ENCODE data around the gene ARHGAP4. TPM values are rescaled to one million over a fixed set of nuclear protein-coding genes. Genes with fewer than 3 reads are reported as not detected.

The ARHGAP4 gene
- total and polyA plus RNA-seq, 7 donors = 8.4 to 122 (median 17.3) TPM

GRCh38 chrX:153907456-153907855 lies 18.6 kb downstream of the ARHGAP4 start:
- intact Hi-C loops (cut with DNase I) = no loop called here

DNA sequence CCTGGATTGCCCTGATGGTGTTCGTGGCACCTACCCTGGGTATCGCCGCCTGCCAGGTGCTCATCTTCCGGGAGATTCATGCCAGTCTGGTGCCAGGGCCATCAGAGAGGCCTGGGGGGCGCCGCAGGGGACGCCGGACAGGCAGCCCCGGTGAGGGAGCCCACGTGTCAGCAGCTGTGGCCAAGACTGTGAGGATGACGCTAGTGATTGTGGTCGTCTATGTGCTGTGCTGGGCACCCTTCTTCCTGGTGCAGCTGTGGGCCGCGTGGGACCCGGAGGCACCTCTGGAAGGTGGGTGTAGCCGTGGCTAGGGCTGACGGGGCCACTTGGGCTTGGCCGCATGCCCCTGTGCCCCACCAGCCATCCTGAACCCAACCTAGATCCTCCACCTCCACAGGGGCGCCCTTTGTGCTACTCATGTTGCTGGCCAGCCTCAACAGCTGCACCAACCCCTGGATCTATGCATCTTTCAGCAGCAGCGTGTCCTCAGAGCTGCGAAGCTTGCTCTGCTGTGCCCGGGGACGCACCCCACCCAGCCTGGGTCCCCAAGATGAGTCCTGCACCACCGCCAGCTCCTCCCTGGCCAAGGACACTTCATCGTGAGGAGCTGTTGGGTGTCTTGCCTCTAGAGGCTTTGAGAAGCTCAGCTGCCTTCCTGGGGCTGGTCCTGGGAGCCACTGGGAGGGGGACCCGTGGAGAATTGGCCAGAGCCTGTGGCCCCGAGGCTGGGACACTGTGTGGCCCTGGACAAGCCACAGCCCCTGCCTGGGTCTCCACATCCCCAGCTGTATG lies 19.7 kb downstream of the ARHGAP4 start:
- TF ChIP-seq POLR2AphosphoS5 (IDR thresholded peaks at IDR 0.05) (no peak), POLR2A (IDR thresholded peaks at IDR 0.05) (no peak), EP300 (IDR thresholded peaks at IDR 0.05) (no peak), CTCF (IDR thresholded peaks at IDR 0.05) (no peak)
- intact Hi-C loops (cut with DNase I) = no loop called here
- no peaks in the 10 kb centered on the region for H3K9me3 ChIP-seq
- WGBS, 2 donors = 74 to 75% methylated on average over 27 of the region's 27 CpGs
- no peaks in the 10 kb centered on the region for H3K36me3 ChIP-seq
- no peak for DNase-seq
- H3K4me1 ChIP-seq = peaks cover 0 to 10% (median 0%) of the 10 kb centered on the region in 4 donors
- H3K4me3 ChIP-seq = no peak overlapping the region
- no peak overlapping the region for H3K27ac ChIP-seq
- peaks cover 0 to 4% (median 0%) of the 10 kb centered on the region in 3 donors for H3K27me3 ChIP-seq

More at GRCh38 chrX:153907456-153907855, 18.6 kb downstream of the ARHGAP4 start:
- TF ChIP-seq CTCF (IDR thresholded peaks at IDR 0.05) (no peak), EP300 (IDR thresholded peaks at IDR 0.05) (no peak), POLR2A (IDR thresholded peaks at IDR 0.05) (no peak), POLR2AphosphoS5 (IDR thresholded peaks at IDR 0.05) (no peak)
- H3K27me3 ChIP-seq = peaks cover 0 to 4% (median 0%) of the 10 kb centered on the region in 3 donors
- peak; percentile 62 for DNase-seq
- no peak overlapping the region for H3K4me3 ChIP-seq
- no peaks in the 10 kb centered on the region for H3K36me3 ChIP-seq
- H3K4me1 ChIP-seq = peaks cover 0 to 9% (median 0%) of the 10 kb centered on the region in 4 donors
- no peak overlapping the region for H3K27ac ChIP-seq
- 74 to 81% methylated on average over 12 of the region's 12 CpGs for WGBS, 2 donors
- no peaks in the 10 kb centered on the region for H3K9me3 ChIP-seq

DNA sequence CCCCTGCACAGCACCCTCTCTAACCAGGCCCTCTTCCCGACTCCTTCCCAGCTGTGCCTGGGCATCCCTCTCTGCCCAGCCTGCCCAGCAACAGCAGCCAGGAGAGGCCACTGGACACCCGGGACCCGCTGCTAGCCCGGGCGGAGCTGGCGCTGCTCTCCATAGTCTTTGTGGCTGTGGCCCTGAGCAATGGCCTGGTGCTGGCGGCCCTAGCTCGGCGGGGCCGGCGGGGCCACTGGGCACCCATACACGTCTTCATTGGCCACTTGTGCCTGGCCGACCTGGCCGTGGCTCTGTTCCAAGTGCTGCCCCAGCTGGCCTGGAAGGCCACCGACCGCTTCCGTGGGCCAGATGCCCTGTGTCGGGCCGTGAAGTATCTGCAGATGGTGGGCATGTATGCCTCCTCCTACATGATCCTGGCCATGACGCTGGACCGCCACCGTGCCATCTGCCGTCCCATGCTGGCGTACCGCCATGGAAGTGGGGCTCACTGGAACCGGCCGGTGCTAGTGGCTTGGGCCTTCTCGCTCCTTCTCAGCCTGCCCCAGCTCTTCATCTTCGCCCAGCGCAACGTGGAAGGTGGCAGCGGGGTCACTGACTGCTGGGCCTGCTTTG lies 20.5 kb downstream of the ARHGAP4 start:
- intact Hi-C loops (cut with DNase I) = no loop called here
- no peak overlapping the region for H3K27ac ChIP-seq

More for the DNA sequence above, 20.5 kb downstream of the ARHGAP4 start:
- WGBS, 2 donors = 83 to 91% methylated on average over 32 of the region's 32 CpGs
- H3K4me3 ChIP-seq = no peak overlapping the region
- H3K36me3 ChIP-seq = no peaks in the 10 kb centered on the region
- peaks cover 0 to 15% (median 3%) of the 10 kb centered on the region in 4 donors for H3K4me1 ChIP-seq
- H3K27me3 ChIP-seq = peaks cover 0 to 4% (median 0%) of the 10 kb centered on the region in 3 donors
- H3K9me3 ChIP-seq = no peaks in the 10 kb centered on the region
- no peak for DNase-seq
- TF ChIP-seq CTCF (IDR thresholded peaks at IDR 0.05) = no peak
- no peak for TF ChIP-seq EP300 (IDR thresholded peaks at IDR 0.05)
- no peak for TF ChIP-seq POLR2A (IDR thresholded peaks at IDR 0.05)
- no peak for TF ChIP-seq POLR2AphosphoS5 (IDR thresholded peaks at IDR 0.05)
